Astrocyte (in vitro differentiated cells and primary cell): Measurements from ENCODE around the gene SNED1. TPM values are rescaled to one million over a fixed set of nuclear protein-coding genes. Genes with fewer than 3 reads are reported as not detected.

Experiments
- DNase-seq: peaks from one replicate; pipeline ENCODE4 v3.0.0-alpha.2; 2010; ENCODE audit warnings: low read depth
- FAIRE-seq: peaks from 2 replicates; lab custom pipeline; 2011; peaks lifted over from hg19 to GRCh38; lab: Jason Lieb, UNC
- H2AFZ ChIP-seq: 2 replicates; pipeline ENCODE4 v1.6.0; 2012; ENCODE audit warnings: low read depth, low read length, inconsistent platforms
- H3K27ac ChIP-seq: 2 replicates; pipeline ENCODE4 v1.5.1; 2011; ENCODE audit warnings: low read depth, low read length, inconsistent platforms
- H3K27me3 ChIP-seq: 2 replicates; pipeline ENCODE4 v1.6.0; 2011; ENCODE audit warnings: low read length, inconsistent platforms; ENCODE audit not compliant: insufficient read depth
- H3K36me3 ChIP-seq: 2 replicates; pipeline ENCODE4 v1.5.1; 2011; ENCODE audit warnings: low read length, inconsistent platforms; ENCODE audit not compliant: insufficient read depth
- H3K4me1 ChIP-seq: 2 replicates; pipeline ENCODE4 v1.5.1; 2011; ENCODE audit warnings: low read length, inconsistent platforms; ENCODE audit not compliant: insufficient read depth
- H3K4me2 ChIP-seq: 2 replicates; pipeline ENCODE4 v1.6.0; 2012; ENCODE audit warnings: low read length, inconsistent platforms
- H3K4me3 ChIP-seq: 2 replicates; pipeline ENCODE4 v1.5.1; 2011; ENCODE audit warnings: low read depth, mild to moderate bottlenecking, low read length, inconsistent platforms; ENCODE audit not compliant: insufficient read depth
- H3K79me2 ChIP-seq: 2 replicates; pipeline ENCODE4 v1.6.0; 2012; ENCODE audit warnings: mild to moderate bottlenecking, low read length, inconsistent platforms; ENCODE audit not compliant: insufficient read depth
- H3K9ac ChIP-seq: 2 replicates; pipeline ENCODE4 v1.6.0; 2012; ENCODE audit warnings: mild to moderate bottlenecking, low read length, inconsistent platforms
- H3K9me3 ChIP-seq: 2 replicates; pipeline ENCODE4 v1.5.1; 2012; ENCODE audit warnings: low read depth, mild to moderate bottlenecking, low read length, inconsistent platforms; ENCODE audit not compliant: insufficient read depth
- H4K20me1 ChIP-seq: 2 replicates; pipeline ENCODE4 v1.6.0; 2012; ENCODE audit warnings: low read length, inconsistent platforms; ENCODE audit not compliant: insufficient read depth
- H3K27ac Mint-ChIP-seq: one replicate; pipeline ENCODE4 v1.8.0; 2021; ENCODE audit warnings: mild to moderate bottlenecking, mixed read lengths; ENCODE audit not compliant: unreplicated experiment
- H3K27me3 Mint-ChIP-seq: one replicate; pipeline ENCODE4 v1.8.0; 2021; ENCODE audit warnings: low read depth, mixed read lengths; ENCODE audit not compliant: unreplicated experiment
- H3K36me3 Mint-ChIP-seq: one replicate; pipeline ENCODE4 v1.8.0; 2021; ENCODE audit warnings: low read depth, mixed read lengths; ENCODE audit not compliant: unreplicated experiment
- H3K4me1 Mint-ChIP-seq: one replicate; pipeline ENCODE4 v1.8.0; 2021; ENCODE audit warnings: low read depth, mixed read lengths; ENCODE audit not compliant: unreplicated experiment
- H3K4me3 Mint-ChIP-seq: one replicate; pipeline ENCODE4 v1.8.0; 2021; ENCODE audit warnings: mild to moderate bottlenecking, moderate library complexity, mixed read lengths; ENCODE audit not compliant: unreplicated experiment
- H3K9me3 Mint-ChIP-seq: one replicate; pipeline ENCODE4 v1.8.0; 2021; ENCODE audit warnings: mild to moderate bottlenecking, mixed read lengths; ENCODE audit not compliant: unreplicated experiment
- CTCF ChIP-seq: IDR thresholded peaks from 2 replicates; pipeline ENCODE4 v1.5.1; 2011; ENCODE audit warnings: low read depth, mild to moderate bottlenecking, inconsistent platforms, low read length, moderate library complexity; ENCODE audit not compliant: insufficient read depth
- EZH2 ChIP-seq: IDR thresholded peaks from 2 replicates; pipeline ENCODE4 v1.6.1; 2012; ENCODE audit warnings: mild to moderate bottlenecking, low read length, inconsistent platforms; ENCODE audit not compliant: insufficient read depth
- total RNA-seq: library from RNA; stranded (reverse); gene quantifications from 2 replicates; pipeline ENCODE4 v1.2.1, GENCODE V29; 2021

The SNED1 gene
- total RNA-seq, 1 donor from 2014 or later = 0.23 TPM

- DNase-seq (no peak), FAIRE-seq (no peak)
- peaks cover 41% of the 10 kb centered on the region for H3K27me3 Mint-ChIP-seq
- Histone ChIP-seq H2AFZ (no peak overlapping the region), H3K4me2 (no peak overlapping the region), H3K4me3 (no peak overlapping the region), H3K9ac (no peak overlapping the region), H3K36me3 (no peaks in the 10 kb centered on the region), H4K20me1 (no peaks in the 10 kb centered on the region), H3K79me2 (no peaks in the 10 kb centered on the region), H3K27ac (no peak overlapping the region), H3K9me3 (no peaks in the 10 kb centered on the region), H3K27me3 (peaks cover 4% of the 10 kb centered on the region), H3K4me1 (no peaks in the 10 kb centered on the region)
- no peaks in the 10 kb centered on the region for H3K9me3 Mint-ChIP-seq
- no peaks in the 10 kb centered on the region for H3K36me3 Mint-ChIP-seq
- no peak overlapping the region for H3K4me3 Mint-ChIP-seq
- H3K27ac Mint-ChIP-seq = no peak overlapping the region
- H3K4me1 Mint-ChIP-seq = no peaks in the 10 kb centered on the region
- TF ChIP-seq EZH2 (no peak), CTCF (no peak)
Observed at GRCh38 chr2:241062389-241063092, 64.1 kb downstream of the SNED1 start.

- TF ChIP-seq CTCF (no peak), EZH2 (no peak)
Observed at GRCh38 chr2:241063093-241063551, 64.7 kb downstream of the SNED1 start.

DNA sequence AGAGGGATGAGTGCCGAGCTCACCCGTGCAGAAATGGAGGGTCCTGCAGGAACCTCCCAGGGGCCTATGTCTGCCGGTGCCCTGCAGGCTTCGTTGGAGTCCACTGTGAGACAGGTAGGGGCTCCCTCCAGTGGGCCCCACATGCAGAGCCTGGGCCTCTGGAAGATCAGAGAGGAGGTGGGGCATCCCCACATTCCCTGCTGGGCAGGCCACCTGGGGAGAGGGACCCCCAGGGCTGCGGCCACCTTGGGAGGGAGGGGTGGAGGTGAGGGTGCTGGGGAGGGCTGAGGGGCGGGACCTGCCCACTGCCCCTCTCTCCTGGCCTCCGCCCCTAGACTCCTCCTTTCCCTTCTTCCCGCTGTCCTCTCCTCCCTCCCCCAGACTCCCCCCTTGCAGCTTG lies 65.2 kb downstream of the SNED1 start:
- Mint-ChIP-seq H3K4me1 (no peaks in the 10 kb centered on the region), H3K27me3 (peaks cover 39% of the 10 kb centered on the region), H3K4me3 (no peak overlapping the region), H3K36me3 (no peaks in the 10 kb centered on the region), H3K9me3 (no peaks in the 10 kb centered on the region), H3K27ac (no peak overlapping the region)
- no peak overlapping the region for H3K4me3 ChIP-seq
- no peaks in the 10 kb centered on the region for H3K36me3 ChIP-seq
- FAIRE-seq (no peak), DNase-seq (no peak)
- no peaks in the 10 kb centered on the region for H4K20me1 ChIP-seq
- no peaks in the 10 kb centered on the region for H3K4me1 ChIP-seq
- no peak overlapping the region for H3K27ac ChIP-seq
- no peaks in the 10 kb centered on the region for H3K79me2 ChIP-seq
- no peaks in the 10 kb centered on the region for H3K9me3 ChIP-seq
- no peak overlapping the region for H2AFZ ChIP-seq
- H3K27me3 ChIP-seq = peaks cover 4% of the 10 kb centered on the region
- TF ChIP-seq CTCF (no peak), EZH2 (no peak)
- no peak overlapping the region for H3K9ac ChIP-seq
- no peak overlapping the region for H3K4me2 ChIP-seq

More at GRCh38 chr2:241063093-241063551, 64.7 kb downstream of the SNED1 start:
- Mint-ChIP-seq H3K36me3 (no peaks in the 10 kb centered on the region), H3K27me3 (peaks cover 38% of the 10 kb centered on the region), H3K4me3 (no peak overlapping the region), H3K4me1 (no peaks in the 10 kb centered on the region), H3K27ac (no peak overlapping the region), H3K9me3 (no peaks in the 10 kb centered on the region)
- Histone ChIP-seq H3K9me3 (no peaks in the 10 kb centered on the region), H3K4me1 (no peaks in the 10 kb centered on the region), H2AFZ (no peak overlapping the region), H3K27me3 (peaks cover 4% of the 10 kb centered on the region), H3K4me3 (no peak overlapping the region), H3K4me2 (no peak overlapping the region), H4K20me1 (no peaks in the 10 kb centered on the region), H3K36me3 (no peaks in the 10 kb centered on the region), H3K27ac (no peak overlapping the region), H3K79me2 (no peaks in the 10 kb centered on the region), H3K9ac (no peak overlapping the region)
- no peak for DNase-seq
- no peak for FAIRE-seq
